HG02763 (cell line): Measurements from ENCODE around the gene UMPS.

Experiments used
- ATAC-seq: cut with Tn5 transposase; IDR thresholded peaks from one replicate; pipeline ENCODE4 v1.9.1; 2021; ENCODE audit warnings: mild to moderate bottlenecking, moderate library complexity; ENCODE audit not compliant: unreplicated experiment

Gene UMPS

GRCh38 chr3:124796477-124796876 is 66.2 kb downstream of the UMPS start:
- no peak for ATAC-seq

GRCh38 chr3:124797426-124797945 is 67.2 kb downstream of the UMPS start:
- no peak for ATAC-seq
